Right cardiac atrium (tissue), 5 donors: ENCODE data around the gene DNAJB11. TPM values are rescaled to one million over a fixed set of nuclear protein-coding genes. Genes with fewer than 3 reads are reported as not detected.
"Not testable (repeated sequence)": the region's sequence is repeated elsewhere in the genome, so short reads cannot be mapped to it uniquely, and the experiment has no call there.

Experiments used
- ATAC-seq, 2 donors: fragments of 200-7000 bp; cut with Tn5 transposase; one replicate each; pipeline versions ENCODE4 v1.8.0 to v1.9.1; 2020; ENCODE audit warnings: moderate library complexity in 2 of 2, mild to moderate bottlenecking in 1 of 2
- DNase-seq, 3 donors: peaks; one replicate each; pipeline ENCODE4 v3.0.0-alpha.2; 2020
- H3K27ac ChIP-seq: one replicate; pipeline ENCODE4 v1.5.1; 2013; ENCODE audit warnings: mild to moderate bottlenecking, low read length, control low read depth, moderate library complexity
- H3K27me3 ChIP-seq: one replicate; pipeline ENCODE4 v1.6.1; 2013; ENCODE audit not compliant: control insufficient read depth, insufficient read depth
- H3K4me1 ChIP-seq: one replicate; pipeline ENCODE4 v1.6.1; 2013; ENCODE audit warnings: low read length; ENCODE audit not compliant: control insufficient read depth, insufficient read depth
- H3K4me3 ChIP-seq: one replicate; pipeline ENCODE4 v1.5.1; 2013; ENCODE audit warnings: low read length, control low read depth
- H3K9me3 ChIP-seq: one replicate; pipeline ENCODE4 v1.6.1; 2013; ENCODE audit warnings: low read length; ENCODE audit not compliant: control insufficient read depth
- WGBS: extraction: QIAGEN DNeasy Blood & Tissue Kit; methylation state at CpG from one replicate; pipeline ENCODE4 v1.1.7; 2013; 5-methylcytosine and 5-hydroxymethylcytosine counted together
- intact Hi-C, 4 donors: fragments of 100-400 bp; cut with DNase I; formaldehyde crosslinking; loops; one replicate each; pipeline versions ENCODE4 v1.11.0 to v1.14.0; 2022 to 2023
- polyA plus RNA-seq: library from polyadenylated mRNA; stranded (reverse); fragments of 200-250 nt; gene quantifications from one replicate; pipeline ENCODE4 v1.2.3, GENCODE V29; 2013
- total RNA-seq, 4 donors: library from RNA; stranded (reverse); fragmentation: NEBNext Ultra II Directional; extraction: Animal tissue kit (Norgen Biotek cat#: 25700); gene quantifications; one replicate each; pipeline ENCODE4 v1.2.1, GENCODE V29; 2021
- donor health status: healthy with polysubstance abuse.
- donor health status: DM: no; HTN: yes; CAD: no.
- donor health status: DM: no; HTN: no; CAD: no.
- donor health status: DM: no; HTN: yes; CAD: no; lungs with severe emphysema.
- donor health status: DM: yes; HTN: yes; CAD: no.

The DNAJB11 gene
- total and polyA plus RNA-seq, 5 donors, result 25.6 to 60.5 (median 43.9) TPM

- H3K4me3 ChIP-seq, H3K27ac ChIP-seq, DNase-seq, H3K27me3 ChIP-seq, H3K9me3 ChIP-seq, H3K4me1 ChIP-seq, ATAC-seq, intact Hi-C loops: not testable (repeated sequence)
- 90% methylated on average over 5 of the region's 5 CpGs for WGBS
These were observed 63.7 kb downstream of the DNAJB11 start for GRCh38 chr3:186634207-186634606.

Other genes starting within 250 kb of the DNAJB11 start
- gene DGKG, start 208.5 kb upstream of the DNAJB11 start, total RNA-seq, result 10 to 100 TPM; 10.8 to 23.6 (median 17.9) TPM
- gene DGKG, start 208.5 kb upstream of the DNAJB11 start, polyA plus RNA-seq, result 4.5 TPM
- 1 to 10 TPM; 1.6 to 2.0 (median 1.8) TPM for gene CRYGS, start 26.3 kb upstream of the DNAJB11 start, total RNA-seq
- gene CRYGS, start 26.3 kb upstream of the DNAJB11 start, polyA plus RNA-seq, result 1.3 TPM
- 1 to 10 TPM; 6.4 to 8.4 (median 7.5) TPM for gene TBCCD1, start 3.4 kb upstream of the DNAJB11 start, total RNA-seq
- gene TBCCD1, start 3.4 kb upstream of the DNAJB11 start, polyA plus RNA-seq, result 4.7 TPM
- under 1 TPM in 1 of 4 donors, not detected in 3; 0.20 TPM for gene AHSG, start 42.3 kb downstream of the DNAJB11 start, total RNA-seq
- gene AHSG, start 42.3 kb downstream of the DNAJB11 start, polyA plus RNA-seq, result 0.05 TPM
- gene FETUB, start 69.7 kb downstream of the DNAJB11 start, total RNA-seq, result not detected
- 0.07 TPM for gene FETUB, start 69.7 kb downstream of the DNAJB11 start, polyA plus RNA-seq
- under 1 TPM in 1 of 4 donors, not detected in 3; 0.22 TPM for gene HRG, start 95.3 kb downstream of the DNAJB11 start, total RNA-seq
- gene HRG, start 95.3 kb downstream of the DNAJB11 start, polyA plus RNA-seq, result not detected
- gene KNG1, start 146.6 kb downstream of the DNAJB11 start, total RNA-seq, result under 1 TPM; 0.37 to 0.53 (median 0.48) TPM
- gene KNG1, start 146.6 kb downstream of the DNAJB11 start, polyA plus RNA-seq, result 0.23 TPM
- 100 to 1,000 TPM; 252 to 436 (median 397) TPM for gene EIF4A2, start 212.9 kb downstream of the DNAJB11 start, total RNA-seq
- 378 TPM for gene EIF4A2, start 212.9 kb downstream of the DNAJB11 start, polyA plus RNA-seq
- gene RFC4, start 235.8 kb downstream of the DNAJB11 start, total RNA-seq, result 10 to 100 TPM in 2 of 4 donors, 1 to 10 TPM in 2; 7.2 to 13.6 (median 10.4) TPM
- 10.0 TPM for gene RFC4, start 235.8 kb downstream of the DNAJB11 start, polyA plus RNA-seq